Measurements from ENCODE around the gene ELFN1.

ELFN1 gene

GRCh38 chr7:1643270-1644092 is 26.6 kb upstream of the ELFN1 start:
- H3K4me3 ChIP-seq (replicated peaks; ENCODE audit: insufficient read depth, low read length), result no peak overlapping the region
- TF ChIP-seq GABPA (IDR thresholded peaks at IDR 0.05; ENCODE audit: low read depth) (no peak), POLR2AphosphoS5 (IDR thresholded peaks at IDR 0.05; ENCODE audit: low read depth) (no peak), CTCF (IDR thresholded peaks at IDR 0.05; ENCODE audit: insufficient read depth, low read length) (no peak), REST (IDR thresholded peaks at IDR 0.05; ENCODE audit: insufficient replicate concordance, low read depth) (no peak), SPI1 (IDR thresholded peaks at IDR 0.05; ENCODE audit: borderline replicate concordance, low read depth) (no peak)
- H3K27ac ChIP-seq (replicated peaks), result no peak overlapping the region
- no peak for DNase-seq (ENCODE audit: low read depth in 1 of 2, low spot score in 1 of 2)
- no peaks in the 10 kb centered on the region for H3K27me3 ChIP-seq (ENCODE audit: insufficient read depth, poor library complexity, severe bottlenecking)

GRCh38 chr7:1644341-1645070 is 25.6 kb upstream of the ELFN1 start:
- no peak overlapping the region for H3K27ac ChIP-seq (replicated peaks)
- no peak for DNase-seq (ENCODE audit: low read depth in 1 of 2, low spot score in 1 of 2)
- no peak for TF ChIP-seq CTCF (IDR thresholded peaks at IDR 0.05; ENCODE audit: insufficient read depth, low read length)
- TF ChIP-seq SPI1 (IDR thresholded peaks at IDR 0.05; ENCODE audit: borderline replicate concordance, low read depth), result no peak
- no peak for TF ChIP-seq GABPA (IDR thresholded peaks at IDR 0.05; ENCODE audit: low read depth)
- TF ChIP-seq REST (IDR thresholded peaks at IDR 0.05; ENCODE audit: insufficient replicate concordance, low read depth), result no peak
- no peak for TF ChIP-seq POLR2AphosphoS5 (IDR thresholded peaks at IDR 0.05; ENCODE audit: low read depth)
- no peak overlapping the region for H3K4me3 ChIP-seq (replicated peaks; ENCODE audit: insufficient read depth, low read length)
- H3K27me3 ChIP-seq (ENCODE audit: insufficient read depth, poor library complexity, severe bottlenecking), result no peaks in the 10 kb centered on the region

- Histone ChIP-seq H3K27me3 (ENCODE audit: insufficient read depth, poor library complexity, severe bottlenecking) (no peaks in the 10 kb centered on the region), H3K27ac (replicated peaks) (no peak overlapping the region), H3K4me3 (replicated peaks; ENCODE audit: insufficient read depth, low read length) (no peak overlapping the region)
- DNase-seq (ENCODE audit: low read depth in 1 of 2, low spot score in 1 of 2), result no peak
- TF ChIP-seq GABPA (IDR thresholded peaks at IDR 0.05; ENCODE audit: low read depth) (no peak), REST (IDR thresholded peaks at IDR 0.05; ENCODE audit: insufficient replicate concordance, low read depth) (no peak), CTCF (IDR thresholded peaks at IDR 0.05; ENCODE audit: insufficient read depth, low read length) (no peak), POLR2AphosphoS5 (IDR thresholded peaks at IDR 0.05; ENCODE audit: low read depth) (no peak), SPI1 (IDR thresholded peaks at IDR 0.05; ENCODE audit: borderline replicate concordance, low read depth) (no peak)
These were observed 25.0 kb upstream of the ELFN1 start for GRCh38 chr7:1645071-1645409.
